Cardiac fibroblast (primary cell): ENCODE measurements around the gene ERC2.

Experiments
- DNase-seq, 2 donors: peaks; one replicate each; pipeline versions ENCODE4 v3.0.0 to v3.0.0-alpha.2; 2010; ENCODE audit warnings: low read depth in 2 of 2
- H3K4me3 ChIP-seq, 2 donors: replicated peaks in 1 of 2; 1 replicate in 1 of 2; 2 replicates in 1 of 2; pipeline ENCODE4 v1.5.1; 2011; ENCODE audit warnings: low read depth in 2 of 2, low read length in 2 of 2, mild to moderate bottlenecking in 2 of 2, moderate library complexity in 1 of 2
- CTCF ChIP-seq: IDR thresholded peaks from one replicate; pipeline ENCODE4 v1.5.1; 2011; ENCODE audit warnings: low read depth, mild to moderate bottlenecking, low read length, inconsistent platforms

ERC2 gene

GRCh38 chr3:55673764-55674163, 794.5 kb downstream of the ERC2 start:
- TF ChIP-seq CTCF, result no peak
- no peak overlapping the region for H3K4me3 ChIP-seq

GRCh38 chr3:55669133-55669532, 799.1 kb downstream of the ERC2 start:
- DNase-seq, result no peak
- H3K4me3 ChIP-seq, result no peak overlapping the region
- no peak for TF ChIP-seq CTCF

More at GRCh38 chr3:55673764-55674163, 794.5 kb downstream of the ERC2 start:
- DNase-seq, result no peak

GRCh38 chr3:55668359-55668758, 799.9 kb downstream of the ERC2 start:
- DNase-seq, result peak in 1 of 2 donors; percentile 12
- TF ChIP-seq CTCF, result no peak
- H3K4me3 ChIP-seq, result no peak overlapping the region

GRCh38 chr3:55664387-55664786, 803.9 kb downstream of the ERC2 start:
- TF ChIP-seq CTCF, result no peak
- no peak overlapping the region for H3K4me3 ChIP-seq
- no peak for DNase-seq

- no peak for TF ChIP-seq CTCF
- DNase-seq, result peak in 1 of 2 donors; percentile 66
- H3K4me3 ChIP-seq, result no peak overlapping the region
Measured at GRCh38 chr3:55662683-55663082, 805.6 kb downstream of the ERC2 start.

GRCh38 chr3:55661571-55661970, 806.7 kb downstream of the ERC2 start:
- no peak for TF ChIP-seq CTCF
- H3K4me3 ChIP-seq, result no peak overlapping the region
- DNase-seq, result no peak

- DNase-seq, result no peak
- no peak overlapping the region for H3K4me3 ChIP-seq
- TF ChIP-seq CTCF, result no peak
Measured at GRCh38 chr3:55661141-55661540, 807.1 kb downstream of the ERC2 start.
